HepG2 (cell line): ENCODE results near the gene HDAC4. TPM values are rescaled to one million over a fixed set of nuclear protein-coding genes. Genes with fewer than 3 reads are reported as not detected.

Experiments used
- BHLHE40 ChIP-seq: IDR thresholded peaks from 2 replicates; pipeline ENCODE4 v1.6.1; 2011; ENCODE audit warnings: low read length, improper control_type of control experiment
- GATAD1 ChIP-seq: IDR thresholded peaks from 2 replicates; pipeline ENCODE4 v1.6.1; 2016; ENCODE audit warnings: missing genetic modification reagents, missing compliant biosample characterization
- HDAC2 ChIP-seq: sonication (generic); formaldehyde crosslinking; IDR thresholded peaks from 2 replicates; pipeline ENCODE4 v1.4.0; 2020; ENCODE audit warnings: missing genetic modification reagents
- KDM2A ChIP-seq: sonication (generic); formaldehyde crosslinking; IDR thresholded peaks from 2 replicates; pipeline ENCODE4 v1.4.0; 2020; ENCODE audit warnings: low read depth, missing genetic modification reagents, borderline replicate concordance
- NR1H2 ChIP-seq: sonication (generic); formaldehyde crosslinking; IDR thresholded peaks from 2 replicates; pipeline ENCODE4 v1.8.1; 2022; ENCODE audit warnings: low read depth, missing genetic modification reagents, borderline replicate concordance
- PHF21A ChIP-seq: sonication (generic); formaldehyde crosslinking; IDR thresholded peaks from 2 replicates; pipeline ENCODE4 v1.5.0; 2020; ENCODE audit warnings: mild to moderate bottlenecking, missing genetic modification reagents
- POLR2G ChIP-seq: fragments of 200-400 bp; formaldehyde crosslinking; IDR thresholded peaks from 2 replicates; pipeline ENCODE4 v1.6.1; 2018; ENCODE audit warnings: mild to moderate bottlenecking, low read depth, low read length, moderate library complexity
- PRMT3 ChIP-seq: sonication (generic); formaldehyde crosslinking; IDR thresholded peaks from 2 replicates; pipeline ENCODE4 v1.8.1; 2022; ENCODE audit warnings: low read depth, mild to moderate bottlenecking, moderate library complexity, missing genetic modification reagents, borderline replicate concordance
- RARG ChIP-seq: sonication (generic); formaldehyde crosslinking; IDR thresholded peaks from 2 replicates; pipeline ENCODE4 v1.4.0; 2020; ENCODE audit warnings: low read depth, mild to moderate bottlenecking, missing genetic modification reagents
- REXO4 ChIP-seq: sonication (generic); formaldehyde crosslinking; IDR thresholded peaks from 2 replicates; pipeline ENCODE4 v1.8.0; 2022; ENCODE audit warnings: missing genetic modification reagents, mild to moderate bottlenecking, borderline replicate concordance
- RFX5 ChIP-seq: IDR thresholded peaks from 2 replicates; pipeline ENCODE4 v1.6.1; 2011; ENCODE audit warnings: low read depth, low read length, improper control_type of control experiment
- SMYD3 ChIP-seq: sonication (generic); formaldehyde crosslinking; IDR thresholded peaks from 2 replicates; pipeline ENCODE4 v1.8.1; 2023; ENCODE audit warnings: mild to moderate bottlenecking, missing genetic modification reagents
- SOX5 ChIP-seq: IDR thresholded peaks from 2 replicates; pipeline ENCODE4 v1.6.1; 2016; ENCODE audit warnings: borderline replicate concordance
- SOX6 ChIP-seq, 2 experiments: fragments of 450-650 bp in 1 of 2; sonication (generic) in 1 of 2; formaldehyde crosslinking in 1 of 2; IDR thresholded peaks; 2 replicates each; pipeline versions ENCODE4 v1.4.0 to v1.6.1; 2017 to 2020; ENCODE audit warnings: antibody characterized with exemption in 1 of 2, mild to moderate bottlenecking in 1 of 2, missing genetic modification reagents in 1 of 2
- SRSF1 ChIP-seq: fragments of 200-400 bp; formaldehyde crosslinking; optimal IDR thresholded peaks from 2 replicates; pipeline ENCODE3; 2017; ENCODE audit warnings: mild to moderate bottlenecking, low read depth, low read length, moderate library complexity
- TBX2 ChIP-seq: sonication (generic); formaldehyde crosslinking; IDR thresholded peaks from 2 replicates; pipeline ENCODE4 v1.5.0; 2020; ENCODE audit warnings: missing genetic modification reagents, mild to moderate bottlenecking, borderline replicate concordance
- TBX3 ChIP-seq: fragments of 450-650 bp; IDR thresholded peaks from 2 replicates; pipeline ENCODE4 v1.6.1; 2017; ENCODE audit warnings: antibody characterized with exemption, mild to moderate bottlenecking, inconsistent platforms, borderline replicate concordance
- U2AF2 ChIP-seq: fragments of 200-400 bp; formaldehyde crosslinking; IDR thresholded peaks from 2 replicates; pipeline ENCODE4 v1.6.1; 2017; ENCODE audit warnings: low read depth, mild to moderate bottlenecking, low read length
- XRCC5 ChIP-seq: fragments of 200-400 bp; formaldehyde crosslinking; optimal IDR thresholded peaks from 2 replicates; pipeline ENCODE3; 2017; ENCODE audit warnings: mild to moderate bottlenecking, low read length
- ZNF224 ChIP-seq: sonication (generic); formaldehyde crosslinking; IDR thresholded peaks from 2 replicates; pipeline ENCODE4 v1.5.0; 2020; ENCODE audit warnings: mild to moderate bottlenecking, missing genetic modification reagents
- ZNF263 ChIP-seq: sonication (generic); formaldehyde crosslinking; IDR thresholded peaks from 2 replicates; pipeline ENCODE4 v1.4.0; 2020; ENCODE audit warnings: missing genetic modification reagents
- ZNF367 ChIP-seq: sonication (generic); formaldehyde crosslinking; IDR thresholded peaks from 2 replicates; pipeline ENCODE4 v1.4.0; 2020; ENCODE audit warnings: missing genetic modification reagents, borderline replicate concordance
- ZSCAN21 ChIP-seq: sonication (generic); formaldehyde crosslinking; IDR thresholded peaks from 2 replicates; pipeline ENCODE4 v1.8.0; 2022; ENCODE audit warnings: mild to moderate bottlenecking, missing genetic modification reagents, moderate library complexity, borderline replicate concordance
- ZSCAN25 ChIP-seq: sonication (generic); formaldehyde crosslinking; IDR thresholded peaks from 2 replicates; pipeline ENCODE4 v1.8.0; 2022; ENCODE audit warnings: mild to moderate bottlenecking, missing genetic modification reagents
- polyA plus RNA-seq, 8 experiments: library from polyadenylated mRNA; depleted of rRNA in 3 of 8; stranded (reverse) in 7 of 8; unstranded in 1 of 8; fragments of >200 nt; fragmentation: Illumina TruSeq in 4 of 8; extraction: Trizol in 4 of 8; gene quantifications; 2 replicates each; pipeline versions ENCODE4 v1.2.1 to v1.2.3, GENCODE V29; 2011 to 2016; ENCODE audit warnings: low read depth in 4 of 8, missing spikeins in 1 of 8, mixed read lengths in 1 of 8; ENCODE audit not compliant: insufficient read depth in 1 of 8
- total RNA-seq, 5 experiments: library from RNA; depleted of rRNA; stranded (reverse); fragments of >200 nt; fragmentation: Illumina TruSeq; extraction: Trizol; gene quantifications; 2 replicates each; pipeline ENCODE4 v1.2.3, GENCODE V29; 2016; ENCODE audit warnings: low read depth in 1 of 5
- TF ChIP-seq, protein P1 (sequence below): sonication (generic); formaldehyde crosslinking; IDR thresholded peaks from 2 replicates; pipeline ENCODE4 v1.5.1; 2020; ENCODE audit warnings: mild to moderate bottlenecking, missing genetic modification reagents, moderate library complexity
- TF ChIP-seq, protein P2 (sequence below): IDR thresholded peaks from 2 replicates; pipeline ENCODE4 v1.6.1; 2016; ENCODE audit warnings: missing compliant biosample characterization, missing genetic modification reagents, borderline replicate concordance

HDAC4 gene
- total and polyA plus RNA-seq, 2 of the 13 experiments (the other 11 are each of a cell fraction or from before 2014, with no cell fraction given), result 10.1 to 11.5 TPM

DNA sequence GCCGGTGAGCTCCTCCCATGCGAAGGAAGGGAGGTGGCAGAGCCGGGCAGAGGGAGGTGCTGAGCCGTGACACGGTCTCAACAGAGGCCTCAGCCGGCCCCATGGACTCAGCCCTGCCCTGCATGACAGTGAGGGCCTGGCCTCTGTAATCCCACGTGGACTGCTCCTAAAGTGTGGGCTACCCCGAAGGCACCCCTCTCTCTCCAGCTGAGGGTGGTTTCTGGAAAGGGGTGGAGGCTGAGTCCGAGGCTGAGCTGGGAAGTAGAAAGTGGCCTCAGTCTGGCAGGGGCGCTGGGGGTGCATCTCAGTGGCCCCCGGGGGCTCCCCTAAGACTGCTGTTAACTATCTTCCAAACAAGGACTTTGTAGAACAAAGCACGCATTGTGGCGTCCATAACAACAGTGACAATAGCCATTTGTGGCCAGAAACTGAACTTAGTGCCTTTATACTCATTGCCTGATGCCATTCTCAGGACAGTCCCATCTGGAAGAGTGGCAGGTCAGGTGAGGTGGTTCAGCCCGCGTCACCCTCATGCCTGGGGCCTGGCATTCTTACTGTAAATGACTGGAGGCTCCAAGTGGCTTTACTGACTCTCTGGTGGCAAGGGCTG lies 360.6 kb downstream of the HDAC4 start (continued):
- peak; percentile 28; the same call in 1 of the 2 replicates for TF ChIP-seq HDAC2
- TF ChIP-seq TBX2 (CRISPR knock-in tag), result peak; percentile 55; the same call in 1 of the 2 replicates
- peak; percentile 86 for TF ChIP-seq ZSCAN25 (CRISPR knock-in tag)
- TF ChIP-seq SOX5, result peak; percentile 86
- peak; percentile 64 for TF ChIP-seq BHLHE40
- TF ChIP-seq SRSF1, result peak; percentile 97
- TF ChIP-seq, protein P1, sequence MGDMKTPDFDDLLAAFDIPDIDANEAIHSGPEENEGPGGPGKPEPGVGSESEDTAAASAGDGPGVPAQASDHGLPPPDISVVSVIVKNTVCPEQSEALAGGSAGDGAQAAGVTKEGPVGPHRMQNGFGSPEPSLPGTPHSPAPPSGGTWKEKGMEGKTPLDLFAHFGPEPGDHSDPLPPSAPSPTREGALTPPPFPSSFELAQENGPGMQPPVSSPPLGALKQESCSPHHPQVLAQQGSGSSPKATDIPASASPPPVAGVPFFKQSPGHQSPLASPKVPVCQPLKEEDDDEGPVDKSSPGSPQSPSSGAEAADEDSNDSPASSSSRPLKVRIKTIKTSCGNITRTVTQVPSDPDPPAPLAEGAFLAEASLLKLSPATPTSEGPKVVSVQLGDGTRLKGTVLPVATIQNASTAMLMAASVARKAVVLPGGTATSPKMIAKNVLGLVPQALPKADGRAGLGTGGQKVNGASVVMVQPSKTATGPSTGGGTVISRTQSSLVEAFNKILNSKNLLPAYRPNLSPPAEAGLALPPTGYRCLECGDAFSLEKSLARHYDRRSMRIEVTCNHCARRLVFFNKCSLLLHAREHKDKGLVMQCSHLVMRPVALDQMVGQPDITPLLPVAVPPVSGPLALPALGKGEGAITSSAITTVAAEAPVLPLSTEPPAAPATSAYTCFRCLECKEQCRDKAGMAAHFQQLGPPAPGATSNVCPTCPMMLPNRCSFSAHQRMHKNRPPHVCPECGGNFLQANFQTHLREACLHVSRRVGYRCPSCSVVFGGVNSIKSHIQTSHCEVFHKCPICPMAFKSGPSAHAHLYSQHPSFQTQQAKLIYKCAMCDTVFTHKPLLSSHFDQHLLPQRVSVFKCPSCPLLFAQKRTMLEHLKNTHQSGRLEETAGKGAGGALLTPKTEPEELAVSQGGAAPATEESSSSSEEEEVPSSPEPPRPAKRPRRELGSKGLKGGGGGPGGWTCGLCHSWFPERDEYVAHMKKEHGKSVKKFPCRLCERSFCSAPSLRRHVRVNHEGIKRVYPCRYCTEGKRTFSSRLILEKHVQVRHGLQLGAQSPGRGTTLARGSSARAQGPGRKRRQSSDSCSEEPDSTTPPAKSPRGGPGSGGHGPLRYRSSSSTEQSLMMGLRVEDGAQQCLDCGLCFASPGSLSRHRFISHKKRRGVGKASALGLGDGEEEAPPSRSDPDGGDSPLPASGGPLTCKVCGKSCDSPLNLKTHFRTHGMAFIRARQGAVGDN (CRISPR knock-in tag), result peak; percentile 79
- TF ChIP-seq PHF21A, result peak; percentile 32; the same call in 1 of the 2 replicates
- TF ChIP-seq KDM2A (CRISPR knock-in tag), result peak; percentile 46; the same call in 1 of the 2 replicates
- 0 out of 2 replicates have a peak, but pooled peaks have one; percentile 24 for TF ChIP-seq POLR2G
- 0 out of 2 replicates have a peak, but pooled peaks have one; percentile 22 for TF ChIP-seq RFX5
- TF ChIP-seq SMYD3 (CRISPR knock-in tag), result no peak; the same call in 1 of the 2 replicates
- TF ChIP-seq NR1H2 (CRISPR knock-in tag), result 0 out of 2 replicates have a peak, but pooled peaks have one; percentile 51
- no peak for TF ChIP-seq GATAD1
- peak; percentile 32; the same call in 1 of the 2 replicates for TF ChIP-seq PRMT3
- no peak for TF ChIP-seq TBX3
- TF ChIP-seq, protein P2, sequence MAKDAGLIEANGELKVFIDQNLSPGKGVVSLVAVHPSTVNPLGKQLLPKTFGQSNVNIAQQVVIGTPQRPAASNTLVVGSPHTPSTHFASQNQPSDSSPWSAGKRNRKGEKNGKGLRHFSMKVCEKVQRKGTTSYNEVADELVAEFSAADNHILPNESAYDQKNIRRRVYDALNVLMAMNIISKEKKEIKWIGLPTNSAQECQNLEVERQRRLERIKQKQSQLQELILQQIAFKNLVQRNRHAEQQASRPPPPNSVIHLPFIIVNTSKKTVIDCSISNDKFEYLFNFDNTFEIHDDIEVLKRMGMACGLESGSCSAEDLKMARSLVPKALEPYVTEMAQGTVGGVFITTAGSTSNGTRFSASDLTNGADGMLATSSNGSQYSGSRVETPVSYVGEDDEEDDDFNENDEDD (CRISPR knock-in tag), result peak; percentile 24; the same call in 1 of the 2 replicates
- TF ChIP-seq ZNF367 (CRISPR knock-in tag), result no peak
- no peak for TF ChIP-seq U2AF2
- TF ChIP-seq REXO4, result 0 out of 2 replicates have a peak, but pooled peaks have one; percentile 45
- TF ChIP-seq SOX6 (IDR thresholded peaks at IDR 0.05), result no peak
- TF ChIP-seq SOX6 (CRISPR knock-in tag; IDR thresholded peaks at IDR 0.05), result peak; percentile 91
- TF ChIP-seq ZNF224, result 0 out of 2 replicates have a peak, but pooled peaks have one; percentile 61
- TF ChIP-seq ZSCAN21, result peak; percentile 50; the same call in 1 of the 2 replicates
- no peak for TF ChIP-seq RARG (CRISPR knock-in tag)
- TF ChIP-seq ZNF263 (CRISPR knock-in tag), result 0 out of 2 replicates have a peak, but pooled peaks have one; percentile 13
- peak; percentile 57 for TF ChIP-seq XRCC5
